GM11168 (cell line): ENCODE results near the gene ULK1.
"Not testable (repeated sequence)": the region's sequence is repeated elsewhere in the genome, so short reads cannot be mapped to it uniquely, and the experiment has no call there.

Source experiments
- in situ Hi-C: fragments of 300-500 bp; cut with MboI; formaldehyde crosslinking; loops from one replicate; pipeline ENCODE4 v1.12.0; 2022; ENCODE audit warnings: low sequenced_read_pairs; ENCODE audit not compliant: unreplicated experiment

The ULK1 gene

GRCh38 chr12:131885076-131885475 is 9.3 kb upstream of the ULK1 start:
- in situ Hi-C loops = not testable (repeated sequence)

DNA sequence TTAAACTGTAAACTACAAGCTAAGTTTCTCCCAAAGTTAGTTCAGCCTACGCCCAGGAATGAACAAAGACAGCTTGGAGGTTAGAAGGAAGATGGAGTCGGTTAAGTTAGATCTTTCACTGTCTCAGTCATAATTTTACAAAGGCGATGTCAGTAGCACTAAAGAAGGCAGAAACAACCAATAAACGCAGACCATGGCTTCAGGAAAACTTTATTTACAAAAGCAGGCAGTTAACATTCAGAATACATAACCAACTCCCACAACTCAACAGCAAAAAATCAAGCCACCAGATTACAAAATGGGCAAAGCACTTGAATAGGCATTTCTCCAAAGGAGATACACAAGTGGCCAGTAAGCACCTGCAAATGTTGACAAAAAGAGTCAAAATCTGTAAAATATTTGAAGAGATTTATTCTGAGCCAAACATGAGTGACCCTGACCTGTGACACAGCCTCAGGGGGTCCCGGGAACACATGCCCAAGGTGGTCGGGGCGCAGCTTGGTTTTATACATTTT is 8.8 kb upstream of the ULK1 start:
- in situ Hi-C loops = no loop called here

DNA sequence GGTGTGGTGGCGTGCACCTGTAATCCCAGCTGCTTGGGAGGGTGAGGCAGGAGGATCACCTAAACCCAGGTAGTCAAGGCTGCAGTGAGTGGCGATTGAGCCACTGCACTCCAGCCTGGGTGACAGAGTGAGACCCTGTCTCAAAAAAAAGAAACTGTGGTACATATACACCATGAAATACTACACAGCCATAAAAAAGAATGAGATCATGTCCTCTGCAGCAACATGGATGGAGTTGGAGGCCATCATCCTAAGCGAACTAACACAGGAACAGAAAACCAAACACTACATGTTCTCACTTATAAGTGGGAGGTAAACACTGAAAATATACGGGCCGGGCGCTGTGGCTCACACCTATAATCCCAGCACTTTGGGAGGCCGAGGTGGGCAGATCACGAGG is 2.7 kb upstream of the ULK1 start:
- in situ Hi-C loops = not testable (repeated sequence)

GRCh38 chr12:131892711-131893604 is 1.5 kb upstream of the ULK1 start:
- in situ Hi-C loops = no loop called here

DNA sequence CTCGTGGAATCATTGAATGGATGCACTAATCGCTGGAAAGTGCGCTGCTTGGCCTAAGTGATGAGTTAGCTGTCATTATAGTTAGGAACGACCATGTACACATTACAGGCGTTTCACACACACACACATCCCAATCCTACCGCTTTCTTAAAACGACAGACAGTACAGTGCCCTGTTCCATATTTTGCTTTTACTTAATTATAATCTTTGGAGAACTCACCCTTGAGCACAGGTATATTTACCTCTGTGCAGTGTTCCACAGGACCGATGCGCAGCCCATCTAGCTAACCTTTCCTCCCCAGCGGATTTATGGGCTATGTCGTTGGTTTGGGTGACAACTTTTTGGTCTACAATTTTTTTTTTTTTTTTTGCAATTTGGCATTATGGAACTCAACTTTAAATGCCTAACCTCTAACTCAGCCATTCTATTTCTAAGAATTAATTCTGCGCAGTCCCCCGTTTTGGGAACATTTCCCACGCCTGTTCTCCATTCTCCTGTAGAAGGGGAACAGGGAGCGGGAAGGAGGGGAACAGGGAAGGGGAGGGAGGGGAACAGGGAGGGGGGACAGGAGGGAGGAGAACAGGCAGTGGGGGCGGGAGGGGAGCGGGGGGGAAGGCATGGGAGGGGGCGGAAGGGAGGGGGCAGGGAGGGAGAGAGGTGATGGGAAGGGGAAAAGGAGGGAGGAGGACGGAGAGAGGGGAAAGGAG is 663 bp upstream of the ULK1 start:
- in situ Hi-C loops = no loop called here

GRCh38 chr12:131894981-131895639 is 688 bp downstream of the ULK1 start:
- in situ Hi-C loops = no loop called here

DNA sequence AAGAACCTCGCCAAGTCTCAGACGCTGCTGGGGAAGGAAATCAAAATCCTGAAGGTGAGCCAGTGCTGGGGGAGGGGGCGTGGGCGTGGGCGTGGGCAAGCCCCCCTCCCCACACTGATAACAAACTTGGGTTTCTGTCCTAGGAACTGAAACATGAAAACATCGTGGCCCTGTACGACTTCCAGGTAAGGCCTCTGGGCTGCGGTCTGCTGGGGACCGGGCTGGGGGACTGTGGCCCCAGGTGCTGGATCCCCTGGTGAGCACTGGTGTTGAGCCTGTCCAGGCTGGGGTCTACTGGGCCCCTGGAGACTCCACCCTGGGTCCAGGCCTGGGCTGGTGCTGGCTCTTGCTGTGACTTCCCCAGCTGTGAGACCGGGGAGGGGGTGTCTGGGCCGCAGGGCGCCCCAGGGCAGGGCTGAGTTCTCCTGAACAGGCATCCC is 1.2 kb downstream of the ULK1 start:
- in situ Hi-C loops = no loop called here

GRCh38 chr12:131896080-131896810 is 1.8 kb downstream of the ULK1 start:
- in situ Hi-C loops = no loop called here

DNA sequence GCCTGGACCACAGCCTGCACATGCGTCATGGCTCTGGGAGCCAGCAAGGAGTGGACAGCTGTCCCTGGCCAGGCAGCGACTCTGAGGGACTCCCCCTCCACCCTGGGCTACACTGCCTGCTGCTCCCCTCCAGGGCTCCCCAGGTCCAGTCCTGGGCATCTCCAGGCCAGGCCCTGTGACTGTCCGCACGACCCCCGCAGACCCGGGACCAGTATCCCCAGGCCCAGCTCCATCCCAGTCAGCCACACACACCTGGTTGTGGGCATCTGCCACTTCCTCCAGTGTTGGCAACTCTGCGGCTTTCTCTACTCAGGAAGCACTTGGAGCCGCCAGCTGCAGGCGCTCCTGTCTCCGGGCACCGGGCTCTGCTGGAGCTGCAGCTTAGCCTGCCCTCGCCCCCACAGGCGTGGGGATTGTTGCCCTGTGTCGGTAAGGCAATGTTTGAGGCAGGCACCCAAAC is 2.4 kb downstream of the ULK1 start:
- in situ Hi-C loops = no loop called here

DNA sequence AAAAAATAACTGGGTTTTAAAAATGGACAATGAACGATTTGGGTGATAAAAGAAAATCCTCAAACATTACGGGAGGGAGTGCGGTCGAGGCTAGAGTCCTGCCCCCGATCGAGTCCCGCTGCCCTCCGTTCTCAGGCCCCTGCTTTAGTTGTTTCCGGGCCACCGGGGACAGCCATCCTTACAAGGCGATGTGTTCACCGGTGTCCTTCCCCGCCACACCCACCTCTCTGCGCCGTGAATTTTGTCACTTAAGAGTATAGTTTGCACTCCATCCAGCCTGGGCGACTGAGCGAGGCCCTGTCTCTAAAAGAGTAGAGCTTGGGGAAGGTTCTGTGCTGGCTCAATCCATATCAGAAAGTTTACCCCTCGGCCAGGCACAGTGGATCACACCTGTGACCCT is 2.9 kb downstream of the ULK1 start:
- in situ Hi-C loops = no loop called here

DNA sequence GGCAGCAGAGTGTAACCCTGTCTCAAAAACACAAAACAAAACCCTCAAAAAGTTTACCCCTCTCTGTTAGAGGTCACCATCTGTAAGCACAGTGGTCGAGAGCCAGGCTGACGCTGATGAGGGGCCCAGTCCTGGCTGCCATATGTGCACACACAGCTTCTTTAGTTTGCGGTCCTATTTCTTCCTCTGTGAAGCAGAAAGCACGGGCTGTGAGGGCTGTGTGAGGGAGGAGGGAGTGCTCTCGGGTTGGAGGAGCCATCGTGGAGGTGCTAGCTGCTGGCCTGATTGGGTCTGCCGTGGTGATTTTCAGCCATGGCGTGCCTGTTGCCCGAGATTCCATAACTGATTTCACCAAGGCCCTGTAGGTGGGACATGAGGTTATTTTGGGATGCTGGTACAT is 3.5 kb downstream of the ULK1 start:
- in situ Hi-C loops = no loop called here

DNA sequence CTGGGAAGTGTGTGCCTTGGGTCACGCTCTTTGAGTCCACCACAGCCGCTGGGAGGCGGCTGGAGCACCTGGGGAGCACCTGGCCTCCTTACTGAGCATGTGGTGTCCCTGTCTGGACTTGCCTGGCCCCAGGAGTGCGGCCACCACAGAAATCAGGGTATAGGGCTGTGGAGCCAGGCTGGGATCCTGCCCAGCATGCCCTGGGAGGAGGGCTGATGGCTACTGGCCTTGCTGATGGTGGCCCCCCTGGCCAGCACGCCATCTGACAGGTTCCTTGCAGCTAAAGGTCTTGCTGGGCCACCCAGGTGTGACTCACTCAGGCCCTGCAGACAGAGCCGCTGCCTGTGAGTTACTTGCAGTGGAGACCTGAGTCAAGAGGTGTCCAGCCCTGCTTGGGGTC is 6.0 kb downstream of the ULK1 start:
- in situ Hi-C loops = no loop called here

- in situ Hi-C loops = no loop called here
These were observed 7.3 kb downstream of the ULK1 start for GRCh38 chr12:131901431-131902331.

GRCh38 chr12:131902332-131903241 is 8.2 kb downstream of the ULK1 start:
- in situ Hi-C loops = no loop called here

DNA sequence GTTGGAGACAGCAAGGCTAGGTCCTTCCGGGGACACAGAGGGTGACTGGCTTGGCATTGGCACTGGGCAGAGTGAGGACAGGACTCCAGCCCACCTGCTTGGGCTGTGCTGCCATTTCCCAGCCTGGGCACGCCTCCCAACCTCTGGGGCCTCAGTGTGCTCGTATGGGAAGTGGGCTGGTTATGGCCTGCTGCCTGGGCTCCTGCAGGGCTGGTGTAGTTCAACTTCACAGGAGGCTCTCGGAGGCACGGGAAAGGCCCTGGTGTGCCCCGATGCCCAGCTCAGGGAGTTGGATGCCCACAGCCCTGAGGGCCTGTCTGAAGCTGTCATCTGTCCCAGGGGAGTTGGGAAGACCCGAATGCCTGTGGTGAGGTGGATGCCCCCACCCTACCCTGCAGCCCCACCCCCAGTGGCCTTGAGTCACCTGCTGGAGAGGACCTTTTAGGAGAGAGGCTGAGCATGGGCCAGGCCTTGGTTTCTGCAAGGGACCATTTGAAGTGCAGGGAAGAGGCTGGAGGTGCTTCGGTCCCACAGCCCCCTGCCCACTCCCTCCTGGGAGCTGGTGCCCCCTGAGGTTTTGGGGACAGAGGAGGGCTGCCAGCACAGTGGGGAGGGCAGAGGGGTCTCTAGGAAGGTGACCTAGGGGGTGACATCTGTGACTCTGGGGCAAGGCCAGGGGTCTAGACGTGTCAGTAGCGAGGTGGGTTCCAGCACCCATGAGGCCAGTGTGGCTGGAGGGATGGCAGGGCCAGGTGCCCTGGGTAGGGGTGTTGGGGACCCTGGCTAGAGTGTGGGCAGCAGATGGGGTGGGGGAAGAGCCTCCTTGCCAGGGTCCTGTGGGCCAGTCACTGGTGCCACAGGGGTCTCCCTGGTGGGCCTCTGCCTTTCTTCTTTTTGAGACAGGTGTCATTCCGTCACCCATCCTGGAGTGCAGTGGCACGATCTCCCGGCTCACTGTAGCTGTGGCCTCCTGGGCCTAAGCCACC is 9.1 kb downstream of the ULK1 start:
- in situ Hi-C loops = no loop called here

GRCh38 chr12:131904346-131904745 is 9.9 kb downstream of the ULK1 start:
- in situ Hi-C loops = no loop called here

DNA sequence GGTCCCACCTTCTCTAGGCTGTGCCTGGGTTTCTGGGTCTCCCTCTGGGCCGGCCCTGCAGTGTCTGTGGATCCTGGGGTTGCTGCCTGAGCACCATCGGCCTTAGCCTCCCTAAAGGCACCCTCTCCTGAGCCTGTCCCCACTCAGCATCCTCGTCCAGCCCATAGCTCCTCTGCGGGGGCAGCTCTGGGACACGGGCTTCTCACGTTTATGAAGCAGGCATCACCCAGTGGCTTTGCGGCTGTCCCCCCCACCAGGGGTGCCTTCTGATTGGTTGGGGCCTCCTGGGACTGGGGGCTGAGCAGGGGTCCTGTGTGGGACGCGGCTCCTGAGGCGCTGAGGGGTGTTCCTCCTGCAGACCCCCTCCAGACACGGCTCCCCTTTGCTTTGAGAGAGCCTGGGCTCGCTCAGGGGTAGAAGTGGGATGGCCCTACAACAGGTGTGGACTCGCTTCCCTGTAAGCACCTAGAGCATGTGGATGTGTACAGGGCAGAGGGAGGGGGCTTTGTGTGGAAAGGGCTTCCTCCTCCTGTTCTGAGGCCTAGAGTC is 10.7 kb downstream of the ULK1 start:
- in situ Hi-C loops = no loop called here
